ENCODE measurements around the gene KRT78. TPM values are rescaled to one million over a fixed set of nuclear protein-coding genes. Genes with fewer than 3 reads are reported as not detected.

KRT78 gene
- total and polyA plus RNA-seq, 9 of the 15 experiments (the other 6 are each of a cell fraction or from before 2014, with no cell fraction given) = not detected

GRCh38 chr12:52879394-52880351 is 30.9 kb upstream of the KRT78 start (continued):
- no peak for TF ChIP-seq HSF4 (CRISPR knock-in tag; IDR thresholded peaks at IDR 0.05; ENCODE audit: borderline replicate concordance)
- peak; percentile 61 to 64 for TF ChIP-seq NRF1 (conservative IDR thresholded peaks at IDR 0.05 in 1 of 2, IDR thresholded peaks at IDR 0.05 in 1 of 2)
- TF ChIP-seq CBX5 (IDR thresholded peaks at IDR 0.05; ENCODE audit: borderline replicate concordance, low read depth) = peak; percentile 62; the same call in 1 of the 2 replicates
- no peak for TF ChIP-seq ZEB2 (IDR thresholded peaks at IDR 0.05)
- TF ChIP-seq CSDE1 (IDR thresholded peaks at IDR 0.05) = no peak
- no peak for TF ChIP-seq ZNF695 (CRISPR knock-in tag; IDR thresholded peaks at IDR 0.05)
- TF ChIP-seq GTF3C2 (IDR thresholded peaks at IDR 0.05; ENCODE audit: borderline replicate concordance, extremely low read depth, insufficient read length) = no peak
- no peak for TF ChIP-seq MCM2 (IDR thresholded peaks at IDR 0.05; ENCODE audit: low read depth)
- TF ChIP-seq TCF7L2 (IDR thresholded peaks at IDR 0.05; ENCODE audit: low read depth, low read length) = no peak
- TF ChIP-seq USF1 (CRISPR knock-in tag; IDR thresholded peaks at IDR 0.05) = no peak
- no peak for TF ChIP-seq ZNF512 (tag; IDR thresholded peaks at IDR 0.05)
- no peak; the same call in 1 of the 2 replicates for TF ChIP-seq CHAMP1 (IDR thresholded peaks at IDR 0.05)
- no peak for TF ChIP-seq ZNF277 (CRISPR knock-in tag; IDR thresholded peaks at IDR 0.05; ENCODE audit: borderline replicate concordance)
- no peak for TF ChIP-seq FOXP4 (CRISPR knock-in tag; IDR thresholded peaks at IDR 0.05; ENCODE audit: borderline replicate concordance)
- no peak for TF ChIP-seq RFX1 (IDR thresholded peaks at IDR 0.05)

Measured in K562 (cell line).